HepG2 (cell line): ENCODE measurements around the gene PKMYT1. TPM values are rescaled to one million over a fixed set of nuclear protein-coding genes. Genes with fewer than 3 reads are reported as not detected.
A peak's percentile ranks its signal among the peaks of the same experiment; 100 is the strongest.

Experiments used
- BRCA1 ChIP-seq: sonication (generic); formaldehyde crosslinking; IDR thresholded peaks from 2 replicates; pipeline ENCODE4 v1.4.0; 2020; ENCODE audit warnings: missing genetic modification reagents
- GATAD2A ChIP-seq: IDR thresholded peaks from 2 replicates; pipeline ENCODE4 v1.6.1; 2016
- NFYB ChIP-seq: sonication (generic); formaldehyde crosslinking; IDR thresholded peaks from 2 replicates; pipeline ENCODE4 v1.4.0; 2020; ENCODE audit warnings: missing genetic modification reagents
- NPAS2 ChIP-seq: sonication (generic); formaldehyde crosslinking; IDR thresholded peaks from 2 replicates; pipeline ENCODE4 v1.8.0; 2022; ENCODE audit warnings: mild to moderate bottlenecking, missing genetic modification reagents, borderline replicate concordance
- SIX1 ChIP-seq: sonication (generic); formaldehyde crosslinking; IDR thresholded peaks from 2 replicates; pipeline ENCODE4 v1.4.0; 2020; ENCODE audit warnings: missing genetic modification reagents, borderline replicate concordance
- SPEN ChIP-seq: sonication (generic); formaldehyde crosslinking; IDR thresholded peaks from 2 replicates; pipeline ENCODE4 v1.5.1; 2020; ENCODE audit warnings: low read depth, mild to moderate bottlenecking, missing genetic modification reagents
- TRIM24 ChIP-seq: sonication (generic); formaldehyde crosslinking; IDR thresholded peaks from 2 replicates; pipeline ENCODE4 v1.8.0; 2022; ENCODE audit warnings: mild to moderate bottlenecking, missing genetic modification reagents
- ZBTB7B ChIP-seq: sonication (generic); formaldehyde crosslinking; IDR thresholded peaks from 2 replicates; pipeline ENCODE4 v1.4.0; 2020; ENCODE audit warnings: missing genetic modification reagents
- ZFP62 ChIP-seq: sonication (generic); formaldehyde crosslinking; IDR thresholded peaks from 2 replicates; pipeline ENCODE4 v1.4.0; 2020; ENCODE audit warnings: missing genetic modification reagents
- ZNF160 ChIP-seq: sonication (generic); formaldehyde crosslinking; IDR thresholded peaks from 2 replicates; pipeline ENCODE4 v1.8.0; 2022; ENCODE audit warnings: mild to moderate bottlenecking, inconsistent platforms, missing genetic modification reagents
- ZNF33A ChIP-seq: sonication (generic); formaldehyde crosslinking; IDR thresholded peaks from 2 replicates; pipeline ENCODE4 v1.5.1; 2020; ENCODE audit warnings: missing genetic modification reagents, mild to moderate bottlenecking, moderate library complexity, borderline replicate concordance
- ZNF557 ChIP-seq: sonication (generic); formaldehyde crosslinking; IDR thresholded peaks from 2 replicates; pipeline ENCODE4 v1.4.0; 2020; ENCODE audit warnings: missing genetic modification reagents
- ZNF672 ChIP-seq: sonication (generic); formaldehyde crosslinking; IDR thresholded peaks from 2 replicates; pipeline ENCODE4 v1.8.1; 2022; ENCODE audit warnings: missing genetic modification reagents
- polyA plus RNA-seq, 8 experiments: library from polyadenylated mRNA; depleted of rRNA in 3 of 8; stranded (reverse) in 7 of 8; unstranded in 1 of 8; fragments of >200 nt; fragmentation: Illumina TruSeq in 4 of 8; extraction: Trizol in 4 of 8; gene quantifications; 2 replicates each; pipeline versions ENCODE4 v1.2.1 to v1.2.3, GENCODE V29; 2011 to 2016; ENCODE audit warnings: low read depth in 4 of 8, missing spikeins in 1 of 8, mixed read lengths in 1 of 8; ENCODE audit not compliant: insufficient read depth in 1 of 8
- total RNA-seq, 5 experiments: library from RNA; depleted of rRNA; stranded (reverse); fragments of >200 nt; fragmentation: Illumina TruSeq; extraction: Trizol; gene quantifications; 2 replicates each; pipeline ENCODE4 v1.2.3, GENCODE V29; 2016; ENCODE audit warnings: low read depth in 1 of 5
- TF ChIP-seq, protein P1 (sequence below): sonication (generic); formaldehyde crosslinking; IDR thresholded peaks from 2 replicates; pipeline ENCODE4 v1.5.1; 2020; ENCODE audit warnings: missing genetic modification reagents, mild to moderate bottlenecking, borderline replicate concordance
- TF ChIP-seq, protein P2 (sequence below): sonication (generic); formaldehyde crosslinking; IDR thresholded peaks from 2 replicates; pipeline ENCODE4 v1.4.0; 2020; ENCODE audit warnings: missing genetic modification reagents
- TF ChIP-seq, protein P3 (sequence below): sonication (generic); formaldehyde crosslinking; IDR thresholded peaks from 2 replicates; pipeline ENCODE4 v1.4.0; 2020; ENCODE audit warnings: missing genetic modification reagents, borderline replicate concordance
- TF ChIP-seq, protein P4 (sequence below): sonication (generic); formaldehyde crosslinking; IDR thresholded peaks from 2 replicates; pipeline ENCODE4 v1.5.0; 2020; ENCODE audit warnings: missing genetic modification reagents, mild to moderate bottlenecking, borderline replicate concordance
- TF ChIP-seq, protein P5 (sequence below): sonication (generic); formaldehyde crosslinking; IDR thresholded peaks from 2 replicates; pipeline ENCODE4 v1.4.0; 2020; ENCODE audit warnings: mild to moderate bottlenecking, low read depth, missing genetic modification reagents
- TF ChIP-seq, protein P6 (sequence below): sonication (generic); formaldehyde crosslinking; IDR thresholded peaks from 2 replicates; pipeline ENCODE4 v1.5.0; 2020; ENCODE audit warnings: mild to moderate bottlenecking, missing genetic modification reagents, moderate library complexity
- TF ChIP-seq, protein P7 (sequence below): IDR thresholded peaks from 2 replicates; pipeline ENCODE4 v1.6.1; 2016; ENCODE audit warnings: low read depth, borderline replicate concordance
- TF ChIP-seq, protein P8 (sequence below): sonication (generic); formaldehyde crosslinking; IDR thresholded peaks from 2 replicates; pipeline ENCODE4 v1.5.0; 2020; ENCODE audit warnings: mild to moderate bottlenecking, low read depth, missing genetic modification reagents, borderline replicate concordance

PKMYT1 gene
- total and polyA plus RNA-seq, 2 of the 13 experiments (the other 11 are each of a cell fraction or from before 2014, with no cell fraction given): 7.0 to 27.8 TPM

DNA sequence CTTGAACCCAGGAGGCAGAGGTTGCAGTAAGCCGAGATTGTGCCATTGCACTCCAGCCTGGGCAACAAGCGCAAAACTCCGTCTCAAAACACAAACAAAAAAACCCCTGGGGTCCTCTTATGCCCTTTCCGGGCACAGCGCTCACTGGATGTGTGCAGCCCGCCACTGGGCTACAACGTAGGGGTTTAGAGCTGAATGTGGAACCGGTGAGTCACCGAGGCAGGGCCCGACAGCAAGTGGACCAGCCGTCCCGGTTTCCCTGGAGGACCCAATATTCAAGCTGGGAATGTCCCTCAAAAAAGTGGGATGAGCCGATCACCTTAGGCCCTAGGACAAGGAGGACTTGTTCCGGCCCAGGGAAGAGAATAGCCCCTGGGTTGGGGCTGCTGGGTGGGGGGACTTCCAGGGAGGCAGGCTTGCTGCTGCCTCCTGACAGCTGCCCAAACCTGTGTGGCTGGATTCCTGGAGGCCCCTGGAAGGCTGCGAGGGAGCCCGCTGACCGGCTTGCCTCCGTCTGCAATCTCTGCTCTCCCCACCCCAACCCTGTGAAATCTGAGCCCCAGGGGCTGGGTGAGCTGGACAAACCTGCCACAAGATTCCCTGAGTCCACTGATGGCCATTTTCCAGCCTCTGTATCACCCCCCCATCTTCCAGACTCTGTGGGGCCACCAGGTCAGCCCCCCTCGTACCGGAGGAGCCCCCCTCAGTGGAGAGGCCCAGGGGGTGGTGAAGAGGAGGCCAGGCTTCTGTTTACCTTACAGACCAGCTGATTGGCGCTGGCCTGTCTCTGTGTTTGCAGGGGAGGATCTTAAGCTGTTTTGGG is 29.5 kb upstream of the PKMYT1 start (continued):
- TF ChIP-seq, protein P1, sequence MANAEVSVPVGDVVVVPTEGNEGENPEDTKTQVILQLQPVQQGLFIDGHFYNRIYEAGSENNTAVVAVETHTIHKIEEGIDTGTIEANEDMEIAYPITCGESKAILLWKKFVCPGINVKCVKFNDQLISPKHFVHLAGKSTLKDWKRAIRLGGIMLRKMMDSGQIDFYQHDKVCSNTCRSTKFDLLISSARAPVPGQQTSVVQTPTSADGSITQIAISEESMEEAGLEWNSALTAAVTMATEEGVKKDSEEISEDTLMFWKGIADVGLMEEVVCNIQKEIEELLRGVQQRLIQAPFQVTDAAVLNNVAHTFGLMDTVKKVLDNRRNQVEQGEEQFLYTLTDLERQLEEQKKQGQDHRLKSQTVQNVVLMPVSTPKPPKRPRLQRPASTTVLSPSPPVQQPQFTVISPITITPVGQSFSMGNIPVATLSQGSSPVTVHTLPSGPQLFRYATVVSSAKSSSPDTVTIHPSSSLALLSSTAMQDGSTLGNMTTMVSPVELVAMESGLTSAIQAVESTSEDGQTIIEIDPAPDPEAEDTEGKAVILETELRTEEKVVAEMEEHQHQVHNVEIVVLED (CRISPR knock-in tag): no peak
- TF ChIP-seq, protein P2, sequence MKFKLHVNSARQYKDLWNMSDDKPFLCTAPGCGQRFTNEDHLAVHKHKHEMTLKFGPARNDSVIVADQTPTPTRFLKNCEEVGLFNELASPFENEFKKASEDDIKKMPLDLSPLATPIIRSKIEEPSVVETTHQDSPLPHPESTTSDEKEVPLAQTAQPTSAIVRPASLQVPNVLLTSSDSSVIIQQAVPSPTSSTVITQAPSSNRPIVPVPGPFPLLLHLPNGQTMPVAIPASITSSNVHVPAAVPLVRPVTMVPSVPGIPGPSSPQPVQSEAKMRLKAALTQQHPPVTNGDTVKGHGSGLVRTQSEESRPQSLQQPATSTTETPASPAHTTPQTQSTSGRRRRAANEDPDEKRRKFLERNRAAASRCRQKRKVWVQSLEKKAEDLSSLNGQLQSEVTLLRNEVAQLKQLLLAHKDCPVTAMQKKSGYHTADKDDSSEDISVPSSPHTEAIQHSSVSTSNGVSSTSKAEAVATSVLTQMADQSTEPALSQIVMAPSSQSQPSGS: no peak
- TF ChIP-seq ZFP62 (CRISPR knock-in tag) (no peak), ZNF557 (CRISPR knock-in tag) (no peak), NPAS2 (CRISPR knock-in tag) (no peak), ZNF160 (CRISPR knock-in tag) (no peak), ZBTB7B (CRISPR knock-in tag) (peak; percentile 81), TRIM24 (CRISPR knock-in tag) (no peak), GATAD2A (CRISPR knock-in tag) (peak; percentile 39; the same call in 1 of the 2 replicates), ZNF672 (CRISPR knock-in tag) (no peak), NFYB (CRISPR knock-in tag) (no peak), SPEN (CRISPR knock-in tag) (no peak), BRCA1 (CRISPR knock-in tag) (no peak), ZNF33A (CRISPR knock-in tag) (0 out of 2 replicates have a peak, but pooled peaks have one; percentile 50), SIX1 (CRISPR knock-in tag) (peak; percentile 76; the same call in 1 of the 2 replicates)
- TF ChIP-seq, protein P3, sequence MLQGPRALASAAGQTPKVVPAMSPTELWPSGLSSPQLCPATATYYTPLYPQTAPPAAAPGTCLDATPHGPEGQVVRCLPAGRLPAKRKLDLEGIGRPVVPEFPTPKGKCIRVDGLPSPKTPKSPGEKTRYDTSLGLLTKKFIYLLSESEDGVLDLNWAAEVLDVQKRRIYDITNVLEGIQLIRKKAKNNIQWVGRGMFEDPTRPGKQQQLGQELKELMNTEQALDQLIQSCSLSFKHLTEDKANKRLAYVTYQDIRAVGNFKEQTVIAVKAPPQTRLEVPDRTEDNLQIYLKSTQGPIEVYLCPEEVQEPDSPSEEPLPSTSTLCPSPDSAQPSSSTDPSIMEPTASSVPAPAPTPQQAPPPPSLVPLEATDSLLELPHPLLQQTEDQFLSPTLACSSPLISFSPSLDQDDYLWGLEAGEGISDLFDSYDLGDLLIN (CRISPR knock-in tag): no peak
- TF ChIP-seq, protein P4, sequence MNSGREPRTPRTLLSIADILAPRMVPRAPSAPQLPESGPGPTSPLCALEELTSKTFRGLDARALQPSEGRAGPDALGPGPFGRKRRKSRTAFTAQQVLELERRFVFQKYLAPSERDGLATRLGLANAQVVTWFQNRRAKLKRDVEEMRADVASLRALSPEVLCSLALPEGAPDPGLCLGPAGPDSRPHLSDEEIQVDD (CRISPR knock-in tag): no peak
- TF ChIP-seq, protein P5, sequence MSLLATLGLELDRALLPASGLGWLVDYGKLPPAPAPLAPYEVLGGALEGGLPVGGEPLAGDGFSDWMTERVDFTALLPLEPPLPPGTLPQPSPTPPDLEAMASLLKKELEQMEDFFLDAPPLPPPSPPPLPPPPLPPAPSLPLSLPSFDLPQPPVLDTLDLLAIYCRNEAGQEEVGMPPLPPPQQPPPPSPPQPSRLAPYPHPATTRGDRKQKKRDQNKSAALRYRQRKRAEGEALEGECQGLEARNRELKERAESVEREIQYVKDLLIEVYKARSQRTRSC: no peak
- TF ChIP-seq, protein P6, sequence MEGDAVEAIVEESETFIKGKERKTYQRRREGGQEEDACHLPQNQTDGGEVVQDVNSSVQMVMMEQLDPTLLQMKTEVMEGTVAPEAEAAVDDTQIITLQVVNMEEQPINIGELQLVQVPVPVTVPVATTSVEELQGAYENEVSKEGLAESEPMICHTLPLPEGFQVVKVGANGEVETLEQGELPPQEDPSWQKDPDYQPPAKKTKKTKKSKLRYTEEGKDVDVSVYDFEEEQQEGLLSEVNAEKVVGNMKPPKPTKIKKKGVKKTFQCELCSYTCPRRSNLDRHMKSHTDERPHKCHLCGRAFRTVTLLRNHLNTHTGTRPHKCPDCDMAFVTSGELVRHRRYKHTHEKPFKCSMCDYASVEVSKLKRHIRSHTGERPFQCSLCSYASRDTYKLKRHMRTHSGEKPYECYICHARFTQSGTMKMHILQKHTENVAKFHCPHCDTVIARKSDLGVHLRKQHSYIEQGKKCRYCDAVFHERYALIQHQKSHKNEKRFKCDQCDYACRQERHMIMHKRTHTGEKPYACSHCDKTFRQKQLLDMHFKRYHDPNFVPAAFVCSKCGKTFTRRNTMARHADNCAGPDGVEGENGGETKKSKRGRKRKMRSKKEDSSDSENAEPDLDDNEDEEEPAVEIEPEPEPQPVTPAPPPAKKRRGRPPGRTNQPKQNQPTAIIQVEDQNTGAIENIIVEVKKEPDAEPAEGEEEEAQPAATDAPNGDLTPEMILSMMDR (CRISPR knock-in tag): no peak
- TF ChIP-seq, protein P7, sequence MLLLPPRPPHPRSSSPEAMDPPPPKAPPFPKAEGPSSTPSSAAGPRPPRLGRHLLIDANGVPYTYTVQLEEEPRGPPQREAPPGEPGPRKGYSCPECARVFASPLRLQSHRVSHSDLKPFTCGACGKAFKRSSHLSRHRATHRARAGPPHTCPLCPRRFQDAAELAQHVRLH (CRISPR knock-in tag): no peak
- TF ChIP-seq, protein P8, sequence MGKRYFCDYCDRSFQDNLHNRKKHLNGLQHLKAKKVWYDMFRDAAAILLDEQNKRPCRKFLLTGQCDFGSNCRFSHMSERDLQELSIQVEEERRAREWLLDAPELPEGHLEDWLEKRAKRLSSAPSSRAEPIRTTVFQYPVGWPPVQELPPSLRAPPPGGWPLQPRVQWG (CRISPR knock-in tag): no peak
